Measurements from ENCODE around the gene KRT10.
A peak's percentile ranks its signal among the peaks of the same experiment; 100 is the strongest.

Gene KRT10

GRCh38 chr17:40848583-40849235, 26.3 kb upstream of the KRT10 start:
- peaks cover 30% of the 10 kb centered on the region for H3K4me1 ChIP-seq (ENCODE audit: insufficient read depth, poor library complexity, severe bottlenecking)
- no peak overlapping the region for H3K4me3 ChIP-seq (ENCODE audit: severe bottlenecking)
- no peaks in the 10 kb centered on the region for H3K27me3 ChIP-seq (ENCODE audit: insufficient read depth, poor library complexity, severe bottlenecking)
- no peaks in the 10 kb centered on the region for H3K9me3 ChIP-seq (ENCODE audit: severe bottlenecking)
- no peak for TF ChIP-seq CTCF (IDR thresholded peaks at IDR 0.05; ENCODE audit: poor library complexity, severe bottlenecking)
- no peak for ATAC-seq (ENCODE audit: low read depth)
- H3K36me3 ChIP-seq (ENCODE audit: low read depth), result no peaks in the 10 kb centered on the region
- no peak for DNase-seq (ENCODE audit: low spot score)
- no peak overlapping the region for H3K27ac ChIP-seq (ENCODE audit: poor library complexity, severe bottlenecking)

GRCh38 chr17:40846515-40847144, 24.2 kb upstream of the KRT10 start:
- Histone ChIP-seq H3K4me3 (ENCODE audit: severe bottlenecking) (no peak overlapping the region), H3K27ac (ENCODE audit: poor library complexity, severe bottlenecking) (no peak overlapping the region), H3K4me1 (ENCODE audit: insufficient read depth, poor library complexity, severe bottlenecking) (peaks cover 23% of the 10 kb centered on the region), H3K9me3 (ENCODE audit: severe bottlenecking) (no peaks in the 10 kb centered on the region), H3K27me3 (ENCODE audit: insufficient read depth, poor library complexity, severe bottlenecking) (no peaks in the 10 kb centered on the region), H3K36me3 (ENCODE audit: low read depth) (no peaks in the 10 kb centered on the region)
- DNase-seq (ENCODE audit: low spot score), result no peak
- TF ChIP-seq CTCF (IDR thresholded peaks at IDR 0.05; ENCODE audit: poor library complexity, severe bottlenecking), result no peak
- peak; percentile 57; the same call in 1 of the 3 replicates for ATAC-seq (ENCODE audit: low read depth)

GRCh38 chr17:40844671-40845107, 22.3 kb upstream of the KRT10 start:
- Histone ChIP-seq H3K9me3 (ENCODE audit: severe bottlenecking) (no peaks in the 10 kb centered on the region), H3K36me3 (ENCODE audit: low read depth) (no peaks in the 10 kb centered on the region), H3K27me3 (ENCODE audit: insufficient read depth, poor library complexity, severe bottlenecking) (no peaks in the 10 kb centered on the region), H3K27ac (ENCODE audit: poor library complexity, severe bottlenecking) (no peak overlapping the region), H3K4me3 (ENCODE audit: severe bottlenecking) (no peak overlapping the region), H3K4me1 (ENCODE audit: insufficient read depth, poor library complexity, severe bottlenecking) (peaks cover 6% of the 10 kb centered on the region)
- DNase-seq (ENCODE audit: low spot score) (no peak), ATAC-seq (ENCODE audit: low read depth) (no peak)
- TF ChIP-seq CTCF (IDR thresholded peaks at IDR 0.05; ENCODE audit: poor library complexity, severe bottlenecking), result no peak

GRCh38 chr17:40843242-40843641, 20.8 kb upstream of the KRT10 start:
- no peaks in the 10 kb centered on the region for H3K36me3 ChIP-seq (ENCODE audit: low read depth)
- H3K4me1 ChIP-seq (ENCODE audit: insufficient read depth, poor library complexity, severe bottlenecking), result no peaks in the 10 kb centered on the region
- no peaks in the 10 kb centered on the region for H3K27me3 ChIP-seq (ENCODE audit: insufficient read depth, poor library complexity, severe bottlenecking)
- ATAC-seq (ENCODE audit: low read depth) (no peak), DNase-seq (ENCODE audit: low spot score) (no peak)
- H3K4me3 ChIP-seq (ENCODE audit: severe bottlenecking), result no peak overlapping the region
- no peaks in the 10 kb centered on the region for H3K9me3 ChIP-seq (ENCODE audit: severe bottlenecking)
- no peak overlapping the region for H3K27ac ChIP-seq (ENCODE audit: poor library complexity, severe bottlenecking)
- TF ChIP-seq CTCF (IDR thresholded peaks at IDR 0.05; ENCODE audit: poor library complexity, severe bottlenecking), result no peak

GRCh38 chr17:40841246-40841645, 18.8 kb upstream of the KRT10 start:
- ATAC-seq (ENCODE audit: low read depth) (no peak), DNase-seq (ENCODE audit: low spot score) (no peak)
- TF ChIP-seq CTCF (IDR thresholded peaks at IDR 0.05; ENCODE audit: poor library complexity, severe bottlenecking), result no peak
- no peaks in the 10 kb centered on the region for H3K36me3 ChIP-seq (ENCODE audit: low read depth)
- H3K4me3 ChIP-seq (ENCODE audit: severe bottlenecking), result no peak overlapping the region
- H3K4me1 ChIP-seq (ENCODE audit: insufficient read depth, poor library complexity, severe bottlenecking), result no peaks in the 10 kb centered on the region
- H3K27ac ChIP-seq (ENCODE audit: poor library complexity, severe bottlenecking), result no peak overlapping the region
- no peaks in the 10 kb centered on the region for H3K9me3 ChIP-seq (ENCODE audit: severe bottlenecking)
- H3K27me3 ChIP-seq (ENCODE audit: insufficient read depth, poor library complexity, severe bottlenecking), result no peaks in the 10 kb centered on the region

Data from RWPE2 (cell line).